GM19023 (cell line): ENCODE data around the gene APBA3.

Experiments
- ATAC-seq: cut with Tn5 transposase; IDR thresholded peaks from one replicate; pipeline ENCODE4 v1.9.1; 2021; ENCODE audit warnings: mild to moderate bottlenecking, moderate library complexity; ENCODE audit not compliant: unreplicated experiment

APBA3 gene

DNA sequence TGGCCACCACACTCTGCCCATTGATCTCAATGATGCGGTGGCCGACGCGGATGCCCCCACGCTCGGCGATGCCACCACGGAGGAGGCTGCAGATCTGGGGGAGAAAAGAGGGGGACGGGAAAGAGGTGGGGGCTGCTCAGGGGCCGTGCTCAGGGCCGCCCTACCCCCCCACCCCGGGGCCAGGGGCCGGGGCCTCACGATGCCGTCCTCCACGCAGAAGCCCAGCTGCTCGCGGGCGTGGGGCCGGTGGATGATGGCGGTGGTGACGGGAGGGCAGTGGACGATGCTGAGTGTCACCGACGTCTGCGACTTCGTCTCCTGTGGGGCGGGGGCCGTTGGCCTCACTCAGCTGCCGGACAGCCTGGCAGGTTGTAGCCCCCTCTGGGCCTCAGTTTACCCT, 10.3 kb downstream of the APBA3 start:
- ATAC-seq, result no peak

- ATAC-seq, result no peak
Measured at GRCh38 chr19:3750211-3750610, 11.3 kb downstream of the APBA3 start.

- ATAC-seq, result no peak
Measured at GRCh38 chr19:3748965-3749364, 12.5 kb downstream of the APBA3 start.

GRCh38 chr19:3746371-3747056, 15.0 kb downstream of the APBA3 start:
- no peak for ATAC-seq

GRCh38 chr19:3745363-3746045, 16.0 kb downstream of the APBA3 start:
- no peak for ATAC-seq

DNA sequence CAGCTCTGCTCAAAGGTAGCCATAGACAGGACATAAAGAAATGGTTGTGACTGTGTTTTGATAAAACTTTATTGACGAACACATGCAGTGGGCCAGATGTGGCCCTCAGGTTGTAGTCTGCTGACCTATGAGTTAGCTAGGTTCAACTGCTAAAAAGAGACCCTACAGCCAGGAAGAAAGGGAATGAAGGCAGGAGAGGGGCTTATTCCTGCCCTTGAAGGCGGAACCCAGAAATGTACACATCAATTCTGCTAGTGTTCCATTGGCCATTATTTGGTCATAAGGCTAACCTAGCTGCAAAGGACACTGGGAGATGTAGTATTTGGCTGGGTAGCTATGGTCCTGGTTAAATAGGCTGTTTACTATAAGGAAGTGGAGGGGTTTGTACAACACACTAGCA, 18.0 kb downstream of the APBA3 start:
- no peak for ATAC-seq

DNA sequence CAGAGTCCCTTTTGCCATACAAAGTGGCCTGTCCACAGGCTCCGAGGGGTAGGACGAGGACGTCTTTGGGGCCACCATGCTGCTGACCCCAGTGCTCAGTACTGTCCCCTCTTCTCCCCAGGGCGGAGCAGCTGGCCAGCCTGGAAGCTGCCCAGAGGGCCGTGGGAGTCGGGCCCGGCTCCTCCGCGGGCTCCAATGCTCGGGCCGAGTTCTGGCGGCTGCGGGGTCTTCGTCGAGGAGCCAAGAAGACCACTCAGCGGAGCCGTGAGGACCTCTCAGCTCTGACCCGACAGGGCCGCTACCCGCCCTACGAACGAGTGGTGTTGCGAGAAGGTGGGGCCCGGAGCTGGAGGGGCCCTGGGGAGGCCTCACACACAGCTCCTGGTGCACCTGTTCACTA, 21.1 kb downstream of the APBA3 start:
- no peak for ATAC-seq

GRCh38 chr19:3738477-3739220, 22.8 kb downstream of the APBA3 start:
- ATAC-seq, result no peak

GRCh38 chr19:3737487-3738205, 23.8 kb downstream of the APBA3 start:
- ATAC-seq, result no peak

GRCh38 chr19:3736106-3736724, 25.3 kb downstream of the APBA3 start:
- ATAC-seq, result no peak

- ATAC-seq, result no peak
Measured at GRCh38 chr19:3734310-3734600, 27.2 kb downstream of the APBA3 start.

- ATAC-seq, result no peak
Measured at GRCh38 chr19:3733549-3734309, 27.8 kb downstream of the APBA3 start.

GRCh38 chr19:3732108-3732507, 29.4 kb downstream of the APBA3 start:
- ATAC-seq, result no peak

DNA sequence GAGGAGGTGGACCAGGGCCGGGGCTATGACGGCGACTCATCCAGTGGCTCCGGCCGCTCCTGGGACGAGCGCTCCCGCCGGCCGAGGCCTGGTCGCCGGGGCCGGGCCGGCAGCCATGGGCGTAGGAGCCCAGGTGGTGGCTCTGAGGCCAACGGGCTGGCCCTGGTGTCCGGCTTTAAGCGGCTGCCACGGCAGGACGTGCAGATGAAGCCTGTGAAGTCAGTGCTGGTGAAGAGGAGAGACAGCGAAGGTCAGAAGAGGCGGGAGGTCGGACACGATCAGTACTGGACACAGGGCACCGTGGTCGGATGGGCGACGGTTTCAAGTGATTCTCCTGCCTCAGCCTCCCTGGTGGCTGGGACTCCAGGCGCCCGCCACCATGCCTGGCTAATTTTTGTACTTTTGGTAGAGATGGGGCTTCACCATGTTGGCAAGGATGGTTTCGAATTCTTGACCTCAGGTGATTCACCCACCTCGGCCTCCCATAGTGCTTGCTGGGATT, 31.0 kb downstream of the APBA3 start:
- ATAC-seq, result no peak

- ATAC-seq, result no peak
Measured at GRCh38 chr19:3725640-3726310, 35.7 kb downstream of the APBA3 start.

DNA sequence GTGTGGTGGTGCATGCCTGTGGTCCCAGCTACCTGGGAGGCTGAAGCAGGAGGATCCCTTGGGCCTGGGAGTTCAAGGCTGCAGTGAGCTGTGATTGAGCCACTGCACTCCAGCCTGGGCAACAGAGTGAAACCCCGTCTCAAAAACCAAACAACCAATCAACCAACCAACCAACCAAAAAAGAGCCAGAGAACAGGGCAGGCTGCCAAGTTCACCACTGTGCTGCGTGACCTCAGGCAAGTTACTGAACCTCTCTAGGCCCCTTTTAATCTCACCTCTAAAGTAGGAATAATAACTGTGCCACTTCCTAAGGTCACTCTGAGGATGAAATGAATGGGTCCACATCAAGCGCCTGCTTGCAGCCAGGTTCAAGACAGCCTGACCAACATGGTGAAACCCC, 36.4 kb downstream of the APBA3 start:
- no peak for ATAC-seq

DNA sequence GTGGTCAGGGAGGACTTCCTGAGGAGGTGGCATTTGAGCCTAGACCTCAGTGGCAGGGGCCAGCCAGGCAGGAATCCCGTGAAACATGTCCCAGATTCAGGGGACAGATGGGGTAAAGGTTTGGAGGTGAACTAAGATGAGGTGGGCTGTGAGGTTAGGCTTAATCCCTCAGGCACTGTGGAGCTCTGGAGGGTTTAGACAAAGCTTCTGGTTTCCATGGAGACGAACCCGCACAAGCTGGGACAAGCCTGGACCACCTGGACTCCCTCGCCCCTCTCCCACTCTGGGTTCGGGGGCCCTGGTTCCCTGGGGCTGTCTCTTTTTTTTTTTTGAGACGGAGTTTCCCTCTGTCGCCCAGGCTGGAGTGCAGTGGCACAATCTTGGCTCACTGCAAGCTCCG, 37.6 kb downstream of the APBA3 start:
- ATAC-seq, result no peak

DNA sequence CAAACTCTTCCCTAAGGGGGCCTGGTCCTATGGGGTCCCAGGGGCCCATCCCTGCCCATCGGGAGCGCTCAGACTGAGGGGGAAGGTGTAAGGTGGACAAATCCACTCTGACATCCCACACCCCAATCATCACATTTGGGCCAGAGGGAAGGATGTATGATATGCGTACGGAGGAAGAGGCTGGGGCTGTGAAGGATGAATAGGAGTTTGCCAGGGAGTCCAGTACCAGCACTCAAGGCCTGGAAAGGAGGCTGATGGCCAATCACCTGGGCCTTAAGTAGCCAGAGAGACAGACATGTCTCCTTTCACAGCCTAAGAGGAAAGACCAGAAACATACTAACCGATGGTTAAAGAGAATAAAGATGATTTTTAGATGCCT, 38.4 kb downstream of the APBA3 start:
- no peak for ATAC-seq

GRCh38 chr19:3722443-3723109, 38.9 kb downstream of the APBA3 start:
- ATAC-seq, result no peak
